Ovary (tissue), 9 donors: ENCODE results near the gene FOXO1. TPM values are rescaled to one million over a fixed set of nuclear protein-coding genes. Genes with fewer than 3 reads are reported as not detected.

Source experiments
- DNase-seq, 5 donors: peaks; one replicate each; pipeline ENCODE4 v3.0.0-alpha.2; 2019 to 2020
- H3K27ac ChIP-seq, 2 donors: fragments of 200-600 bp; one replicate each; pipeline versions ENCODE4 v1.5.1 to v1.8.0; 2019 to 2022
- H3K27me3 ChIP-seq: fragments of 200-600 bp; one replicate; pipeline ENCODE4 v1.8.0; 2022
- H3K36me3 ChIP-seq: fragments of 200-600 bp; sonication (generic); one replicate; pipeline ENCODE4 v1.5.1; 2019
- H3K4me1 ChIP-seq: one replicate; pipeline ENCODE4 v1.8.1; 2013; ENCODE audit warnings: mild to moderate bottlenecking, moderate library complexity; ENCODE audit not compliant: insufficient read depth
- H3K4me3 ChIP-seq: fragments of 200-600 bp; sonication (generic); one replicate; pipeline ENCODE4 v1.5.1; 2017
- H3K9me3 ChIP-seq, 2 donors: fragments of 200-600 bp in 1 of 2; sonication (generic) in 1 of 2; one replicate each; pipeline versions ENCODE4 v1.5.1 to v1.8.1; 2013 to 2019; ENCODE audit warnings: mild to moderate bottlenecking in 1 of 2, moderate library complexity in 1 of 2
- CTCF ChIP-seq, 3 donors: fragments of 450-650 bp in 2 of 3; fragments of 200-600 bp in 1 of 3; IDR thresholded peaks; one replicate each; pipeline versions ENCODE4 v1.5.1 to v1.8.0; 2016 to 2022; ENCODE audit warnings: antibody characterized with exemption in 3 of 3, mild to moderate bottlenecking in 1 of 3
- EP300 ChIP-seq: sonication (generic); formaldehyde crosslinking; IDR thresholded peaks from one replicate; pipeline ENCODE4 v1.6.1; 2017; ENCODE audit warnings: antibody characterized with exemption
- POLR2A ChIP-seq: fragments of 450-650 bp; IDR thresholded peaks from one replicate; pipeline ENCODE4 v1.6.1; 2017; ENCODE audit warnings: antibody characterized with exemption, mild to moderate bottlenecking, moderate library complexity
- WGBS, 3 donors: extraction: QIAGEN DNeasy Blood & Tissue Kit in 1 of 3; methylation state at CpG; one replicate each; pipeline versions ENCODE4 v1.1.5 to v1.1.7; 2013 to 2017; 5-methylcytosine and 5-hydroxymethylcytosine counted together
- intact Hi-C, 4 donors: fragments of 100-400 bp; cut with DNase I; formaldehyde crosslinking; loops; one replicate each; pipeline versions ENCODE4 v1.11.0 to v1.15.1; 2022 to 2023
- polyA plus RNA-seq, 2 donors: library from polyadenylated mRNA; stranded (reverse); fragments of 200-250 nt in 1 of 2; fragments of 350-450 nt in 1 of 2; fragmentation: Illumina TruSeq in 1 of 2; extraction: RNeasy Lipid Tissue Mini Kit (QIAGEN cat#74804) in 1 of 2; gene quantifications; one replicate each; pipeline ENCODE4 v1.2.3, GENCODE V29; 2013 to 2014
- total RNA-seq, 7 donors: library from RNA; depleted of rRNA in 2 of 7; stranded (reverse); fragments of >200 nt in 2 of 7; fragmentation: NEBNext Ultra II Directional in 3 of 7; extraction: Animal tissue kit (Norgen Biotek cat#: 25700) in 3 of 7; gene quantifications; one replicate each; pipeline versions ENCODE4 v1.1.0 to v1.2.4, GENCODE V29; 2016 to 2023
- donor health status: DM: no; HTN: no; CAD: no; lungs with moderate emphysema.
- donor health status: DM: no; HTN: no; CAD: no.
- donor health status: Bipolar disorder and iron deficiency.
- donor health status: DM: yes; HTN: yes; CAD: no.
- donor health status: DM: no; HTN: no; CAD: no.
- donor health status: DM: yes; HTN: yes; CAD: no.

The FOXO1 gene
- total and polyA plus RNA-seq, 9 donors = 51.5 to 157 (median 107) TPM

GRCh38 chr13:40564342-40565001, 102.0 kb downstream of the FOXO1 start:
- H3K9me3 ChIP-seq = no peaks in the 10 kb centered on the region
- no peaks in the 10 kb centered on the region for H3K27me3 ChIP-seq
- peaks cover 45% of the 10 kb centered on the region for H3K4me1 ChIP-seq
- H3K36me3 ChIP-seq = no peaks in the 10 kb centered on the region
- intact Hi-C loops = no loop called here
- WGBS, 3 donors = 27 to 32% (median 30%) methylated on average over 15 of the region's 15 CpGs
- peak overlapping the region in 1 of 2 donors; percentile 47 for H3K27ac ChIP-seq
- DNase-seq = no peak
- peak in 2 of 3 donors; percentile 19 to 23 for TF ChIP-seq CTCF (IDR thresholded peaks at IDR 0.05)
- no peak for TF ChIP-seq EP300
- no peak for TF ChIP-seq POLR2A
- no peak overlapping the region for H3K4me3 ChIP-seq

DNA sequence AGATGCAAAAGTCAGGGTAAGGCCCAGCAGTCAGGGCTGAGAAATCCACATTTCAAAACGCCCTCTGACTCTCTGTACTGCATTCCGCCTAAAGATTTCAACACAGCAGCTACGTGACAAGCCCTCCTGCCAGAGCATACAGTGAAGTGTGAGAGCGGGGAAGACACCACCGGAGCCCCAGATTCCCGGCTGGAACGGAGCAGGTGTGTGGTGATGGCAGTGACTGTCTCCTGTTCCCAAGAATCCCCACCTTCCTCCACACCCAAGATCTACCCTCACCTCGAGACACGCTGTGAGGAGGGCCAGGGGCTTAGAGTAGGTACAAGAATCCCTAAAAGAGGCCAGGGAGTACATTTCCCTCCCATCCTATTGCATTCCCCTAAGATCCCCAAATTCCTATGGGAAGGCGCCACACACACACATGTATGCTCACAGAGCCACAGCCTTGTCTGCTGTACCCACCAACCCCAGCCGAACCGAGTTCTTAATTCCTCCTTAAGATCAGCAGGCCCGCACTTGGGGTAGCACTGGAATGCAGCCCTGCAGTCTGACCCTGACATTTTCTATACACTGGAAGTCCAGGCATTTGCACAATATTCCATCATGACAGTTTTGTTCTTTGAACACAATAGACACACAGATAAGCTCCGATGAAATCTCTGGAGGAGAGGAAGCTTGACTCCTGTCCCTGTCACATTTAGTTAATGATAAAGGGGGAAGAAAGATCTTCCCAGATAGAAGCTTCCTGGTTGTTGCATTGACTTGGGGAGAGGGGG, 102.9 kb downstream of the FOXO1 start:
- 48 to 58% (median 52%) methylated on average over 14 of the region's 14 CpGs for WGBS, 3 donors
- intact Hi-C loops = no loop called here
- no peak for DNase-seq
- TF ChIP-seq POLR2A = no peak
- TF ChIP-seq EP300 = no peak
- no peak for TF ChIP-seq CTCF (IDR thresholded peaks at IDR 0.05)
- Histone ChIP-seq H3K36me3 (no peaks in the 10 kb centered on the region), H3K27me3 (no peaks in the 10 kb centered on the region), H3K27ac (peak overlapping the region in 1 of 2 donors; percentile 43), H3K4me3 (no peak overlapping the region), H3K4me1 (peaks cover 40% of the 10 kb centered on the region), H3K9me3 (no peaks in the 10 kb centered on the region)

GRCh38 chr13:40562975-40563349, 103.5 kb downstream of the FOXO1 start:
- intact Hi-C loops = no loop called here
- Histone ChIP-seq H3K27me3 (no peaks in the 10 kb centered on the region), H3K9me3 (no peaks in the 10 kb centered on the region), H3K4me3 (no peak overlapping the region), H3K27ac (no peak overlapping the region), H3K36me3 (no peaks in the 10 kb centered on the region), H3K4me1 (peaks cover 40% of the 10 kb centered on the region)
- WGBS, 3 donors = 84 to 90% (median 86%) methylated on average over 6 of the region's 6 CpGs
- DNase-seq = no peak
- TF ChIP-seq CTCF (IDR thresholded peaks at IDR 0.05) (no peak), EP300 (no peak), POLR2A (no peak)

- intact Hi-C loops = no loop called here
- DNase-seq = no peak
- Histone ChIP-seq H3K27ac (no peak overlapping the region), H3K4me3 (no peak overlapping the region), H3K36me3 (no peaks in the 10 kb centered on the region), H3K27me3 (no peaks in the 10 kb centered on the region), H3K9me3 (no peaks in the 10 kb centered on the region), H3K4me1 (peaks cover 28% of the 10 kb centered on the region)
- WGBS, 3 donors = 96 to 99% (median 97%) methylated on average over 9 of the region's 9 CpGs
- TF ChIP-seq POLR2A (no peak), EP300 (no peak), CTCF (IDR thresholded peaks at IDR 0.05) (no peak)
These were observed 106.5 kb downstream of the FOXO1 start for GRCh38 chr13:40559915-40560314.
